ENCODE measurements around the gene CEBPB.

DNA sequence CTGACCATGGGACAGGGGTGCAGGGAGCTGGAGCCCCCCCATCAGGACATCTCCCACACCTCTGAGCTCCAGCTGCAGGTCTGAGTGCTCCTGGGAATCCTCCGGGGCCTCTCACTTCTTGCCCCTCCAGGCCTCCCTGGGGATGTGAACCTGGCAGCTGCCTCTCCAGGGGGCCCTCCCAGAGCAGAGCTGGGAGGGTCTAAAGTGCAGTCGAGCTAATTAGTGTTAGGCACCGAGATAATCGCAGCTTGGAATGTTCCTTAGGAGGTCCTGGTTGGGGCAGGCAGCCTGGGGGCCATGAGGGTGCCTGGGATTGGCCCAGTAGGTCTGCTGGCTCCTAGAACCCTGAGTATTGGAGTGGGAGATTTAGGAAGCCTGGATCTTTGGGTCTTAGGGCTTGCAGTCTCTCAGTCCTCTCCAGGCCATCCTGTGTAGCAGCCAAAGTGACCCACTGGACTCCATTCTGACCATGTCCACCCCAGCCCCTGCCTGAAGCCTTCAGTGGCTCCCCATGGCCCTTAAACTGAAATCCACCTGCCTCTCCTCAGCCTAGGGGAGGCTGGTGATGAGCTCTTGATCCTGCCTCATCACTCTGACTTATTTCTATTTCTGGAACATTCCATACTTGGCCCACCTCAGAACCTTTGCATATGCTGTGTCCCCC is 26.0 kb downstream of the CEBPB start:
- TF ChIP-seq, protein P1, sequence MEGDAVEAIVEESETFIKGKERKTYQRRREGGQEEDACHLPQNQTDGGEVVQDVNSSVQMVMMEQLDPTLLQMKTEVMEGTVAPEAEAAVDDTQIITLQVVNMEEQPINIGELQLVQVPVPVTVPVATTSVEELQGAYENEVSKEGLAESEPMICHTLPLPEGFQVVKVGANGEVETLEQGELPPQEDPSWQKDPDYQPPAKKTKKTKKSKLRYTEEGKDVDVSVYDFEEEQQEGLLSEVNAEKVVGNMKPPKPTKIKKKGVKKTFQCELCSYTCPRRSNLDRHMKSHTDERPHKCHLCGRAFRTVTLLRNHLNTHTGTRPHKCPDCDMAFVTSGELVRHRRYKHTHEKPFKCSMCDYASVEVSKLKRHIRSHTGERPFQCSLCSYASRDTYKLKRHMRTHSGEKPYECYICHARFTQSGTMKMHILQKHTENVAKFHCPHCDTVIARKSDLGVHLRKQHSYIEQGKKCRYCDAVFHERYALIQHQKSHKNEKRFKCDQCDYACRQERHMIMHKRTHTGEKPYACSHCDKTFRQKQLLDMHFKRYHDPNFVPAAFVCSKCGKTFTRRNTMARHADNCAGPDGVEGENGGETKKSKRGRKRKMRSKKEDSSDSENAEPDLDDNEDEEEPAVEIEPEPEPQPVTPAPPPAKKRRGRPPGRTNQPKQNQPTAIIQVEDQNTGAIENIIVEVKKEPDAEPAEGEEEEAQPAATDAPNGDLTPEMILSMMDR (IDR thresholded peaks at IDR 0.05), result no peak
- TF ChIP-seq POLR2A (IDR thresholded peaks at IDR 0.05), result no peak
